CD4-positive, alpha-beta memory T cell (primary cell): ENCODE data around the gene CCIN. TPM values are rescaled to one million over a fixed set of nuclear protein-coding genes. Genes with fewer than 3 reads are reported as not detected.
"Not testable (repeated sequence)": the region's sequence is repeated elsewhere in the genome, so short reads cannot be mapped to it uniquely, and the experiment has no call there.

ENCODE experiments used
- CTCF ChIA-PET: fragments of 350-600 bp; sonication (Branson Sonifier 250); formaldehyde crosslinking; loops from one replicate; lab custom pipeline; 2021; ENCODE audit warnings: inconsistent platforms; ENCODE audit not compliant: partially characterized antibody; lab: Charles Lee
- POLR2A ChIA-PET: fragments of 350-600 bp; sonication (Branson Sonifier 250); formaldehyde crosslinking; loops from one replicate; lab custom pipeline; 2021; ENCODE audit not compliant: partially characterized antibody; lab: Charles Lee
- DNase-seq, 5 donors: peaks; one replicate each; pipeline versions ENCODE4 v3.0.0 to v3.0.0-alpha.2; 2020 to 2022; ENCODE audit warnings: mixed read lengths in 1 of 5
- H3K27ac ChIP-seq: one replicate; pipeline ENCODE4 v1.7.0; 2013; ENCODE audit warnings: low read depth, low read length
- H3K27me3 ChIP-seq: 2 replicates; pipeline ENCODE4 v1.7.0; 2013; ENCODE audit warnings: mild to moderate bottlenecking, low read length, moderate library complexity; ENCODE audit not compliant: insufficient read depth
- H3K36me3 ChIP-seq: 2 replicates; pipeline ENCODE4 v1.7.0; 2013; ENCODE audit warnings: mild to moderate bottlenecking, low read length, moderate library complexity; ENCODE audit not compliant: insufficient read depth
- H3K4me1 ChIP-seq: 2 replicates; pipeline ENCODE4 v1.7.0; 2013; ENCODE audit warnings: mild to moderate bottlenecking, low read length, moderate library complexity; ENCODE audit not compliant: insufficient read depth
- H3K4me3 ChIP-seq, 2 donors: one replicate each; pipeline ENCODE4 v1.7.0; 2013; ENCODE audit warnings: low read length in 2 of 2, mild to moderate bottlenecking in 1 of 2
- H3K9me3 ChIP-seq, 2 donors: one replicate each; pipeline ENCODE4 v1.7.0; 2013; ENCODE audit warnings: low read length in 2 of 2, control low read depth in 1 of 2; ENCODE audit not compliant: control insufficient read depth in 1 of 2
- H3K27ac Mint-ChIP-seq, 7 donors: one replicate each; pipeline ENCODE4 v1.8.0; 2020 to 2021; ENCODE audit warnings: mixed read lengths in 7 of 7, mild to moderate bottlenecking in 6 of 7, inconsistent platforms in 3 of 7, moderate library complexity in 3 of 7
- H3K27me3 Mint-ChIP-seq, 2 donors: one replicate each; pipeline ENCODE4 v1.8.0; 2020 to 2021; ENCODE audit warnings: mixed read lengths in 2 of 2
- H3K36me3 Mint-ChIP-seq, 2 donors: one replicate each; pipeline ENCODE4 v1.8.0; 2020 to 2021; ENCODE audit warnings: mixed read lengths in 2 of 2, inconsistent platforms in 1 of 2, mild to moderate bottlenecking in 1 of 2
- H3K4me1 Mint-ChIP-seq, 4 donors: one replicate each; pipeline ENCODE4 v1.8.0; 2020 to 2021; ENCODE audit warnings: mixed read lengths in 4 of 4, mild to moderate bottlenecking in 1 of 4
- H3K4me3 Mint-ChIP-seq, 8 donors: one replicate each; pipeline ENCODE4 v1.8.0; 2020 to 2021; ENCODE audit warnings: mixed read lengths in 8 of 8, mild to moderate bottlenecking in 7 of 8, moderate library complexity in 6 of 8, inconsistent platforms in 3 of 8
- H3K9me3 Mint-ChIP-seq, 8 donors: one replicate each; pipeline ENCODE4 v1.8.0; 2020 to 2021; ENCODE audit warnings: mixed read lengths in 8 of 8, mild to moderate bottlenecking in 5 of 8, inconsistent platforms in 3 of 8, moderate library complexity in 1 of 8
- intact Hi-C: fragments of 100-400 bp; cut with micrococcal nuclease; formaldehyde crosslinking; loops from one replicate; pipeline ENCODE4 v1.15.1; 2023
- polyA plus RNA-seq, 2 donors: library from polyadenylated mRNA; unstranded; fragments of 300-500 nt; fragmentation: Illumina TruSeq; gene quantifications; one replicate each; pipeline ENCODE4 v1.2.3, GENCODE V29; 2021
- total RNA-seq, 2 experiments: library from RNA; stranded (reverse); gene quantifications; one replicate each; pipeline ENCODE4 v1.2.3, GENCODE V29; 2021

The CCIN gene
- total and polyA plus RNA-seq, 4 experiments from 2014 or later, result not detected

DNA sequence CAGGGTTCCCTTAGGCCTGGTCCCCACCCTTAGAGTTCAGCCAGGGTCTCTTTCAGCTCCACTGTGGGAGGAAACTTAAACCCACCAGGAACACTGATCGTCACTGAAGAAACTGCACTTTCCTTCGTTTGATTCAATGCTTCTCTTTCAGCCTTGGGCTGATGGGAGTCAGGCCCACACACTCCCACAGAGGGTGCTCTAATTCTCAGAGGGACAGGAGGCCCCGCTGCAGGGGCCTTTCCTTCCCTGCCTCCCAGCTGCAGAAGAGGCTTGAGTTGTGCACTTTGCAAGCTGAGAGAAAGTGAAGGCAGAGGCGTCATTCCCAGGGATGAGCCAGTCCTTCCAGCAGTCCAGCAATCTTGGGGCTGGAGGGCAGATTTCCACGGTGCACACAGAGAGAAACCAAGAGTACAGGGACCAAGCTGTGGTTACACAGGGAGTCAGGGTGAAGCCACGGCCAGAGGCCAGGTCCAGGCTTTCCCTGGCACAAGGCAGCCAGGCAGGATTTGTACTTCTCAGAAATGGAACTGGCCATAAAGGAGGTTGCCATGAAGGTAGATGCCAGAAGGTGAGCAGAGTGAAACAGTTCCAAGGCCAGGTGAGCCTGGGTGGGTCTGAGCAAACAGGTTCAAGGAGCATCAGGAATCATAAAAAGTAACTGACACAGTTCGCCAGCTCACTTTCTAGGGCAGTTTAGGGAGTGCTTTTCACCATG, 43.0 kb upstream of the CCIN start:
- peak overlapping the region in 4 of 7 donors; percentile 49 to 65 (median 57) for H3K27ac Mint-ChIP-seq
- no peak for DNase-seq
- intact Hi-C loops, result no loop called here
- H3K36me3 Mint-ChIP-seq, result peaks cover 12 to 17% of the 10 kb centered on the region in 2 donors
- no peak overlapping the region for H3K27ac ChIP-seq
- H3K27me3 Mint-ChIP-seq, result no peaks in the 10 kb centered on the region
- ChIA-PET POLR2A (interaction anchor here (1.8 kb wide), 1 partner anchor 65 kb away, joined by 4 read pairs; the partner anchor contains the start of gene CLTA), CTCF (interaction anchor here (0.8 to 3.8 kb wide), 3 partner anchors 25 to 40 kb away, joined by 3 to 35 read pairs (median 6); no protein-coding TSS in a partner anchor)
- H3K4me1 ChIP-seq, result peaks cover 33% of the 10 kb centered on the region
- peaks cover 0 to 1% (median 0%) of the 10 kb centered on the region in 8 donors for H3K9me3 Mint-ChIP-seq
- H3K36me3 ChIP-seq, result peaks cover 4% of the 10 kb centered on the region
- peaks cover 16 to 35% (median 27%) of the 10 kb centered on the region in 4 donors for H3K4me1 Mint-ChIP-seq
- no peak overlapping the region for H3K4me3 Mint-ChIP-seq
- H3K27me3 ChIP-seq, result no peaks in the 10 kb centered on the region
- no peak overlapping the region for H3K4me3 ChIP-seq
- H3K9me3 ChIP-seq, result no peaks in the 10 kb centered on the region

DNA sequence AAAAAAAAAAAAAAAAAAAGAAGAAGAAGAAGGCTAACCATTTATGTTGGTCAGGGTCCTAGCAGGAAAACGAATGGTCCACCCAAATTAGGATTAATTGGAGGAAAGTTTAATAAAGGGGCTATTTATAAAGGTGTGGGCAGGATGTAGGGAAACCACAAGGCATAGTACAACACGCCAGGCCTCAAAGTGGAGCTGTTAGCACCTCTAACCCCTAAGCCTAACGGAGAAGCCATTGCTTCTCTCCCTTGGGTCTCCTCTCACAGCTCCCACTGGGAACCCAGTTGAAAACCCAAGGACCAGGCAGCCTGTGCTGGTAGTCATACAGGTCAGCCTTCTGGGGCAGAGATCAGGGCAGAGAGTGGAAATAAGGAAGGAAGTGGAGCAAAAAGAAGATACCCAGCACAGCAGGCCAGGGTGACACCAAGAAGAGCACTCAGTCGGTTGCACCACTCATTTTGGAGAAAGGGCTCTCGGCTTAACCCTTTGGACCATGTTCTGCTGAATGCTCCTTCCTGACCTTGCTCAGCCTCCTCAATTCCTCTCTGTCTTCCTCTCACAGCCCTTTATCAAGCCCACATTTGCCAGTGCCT, 41.4 kb upstream of the CCIN start:
- Histone ChIP-seq H3K27ac (no peak overlapping the region), H3K27me3 (no peaks in the 10 kb centered on the region), H3K36me3 (peaks cover 2% of the 10 kb centered on the region), H3K4me3 (no peak overlapping the region), H3K9me3 (no peaks in the 10 kb centered on the region), H3K4me1 (peaks cover 33% of the 10 kb centered on the region)
- Mint-ChIP-seq H3K27ac (peak overlapping the region; percentile 64 to 92 (median 79)), H3K9me3 (peaks cover 0 to 1% (median 0%) of the 10 kb centered on the region in 8 donors), H3K4me3 (peak overlapping the region in 3 of 8 donors; percentile 8 to 68 (median 52)), H3K27me3 (no peaks in the 10 kb centered on the region), H3K36me3 (peaks cover 4 to 5% of the 10 kb centered on the region in 2 donors), H3K4me1 (peaks cover 16 to 35% (median 27%) of the 10 kb centered on the region in 4 donors)
- no peak for DNase-seq
- ChIA-PET POLR2A (interaction anchor here (0.6 to 1.3 kb wide), 6 partner anchors 9 to 273 kb away, joined by 3 to 6 read pairs (median 4); partner anchors contain the start of genes GLIPR2 and RNF38), CTCF (interaction anchor here (0.6 to 1.6 kb wide), 7 partner anchors 16 to 224 kb away, joined by 3 to 9 read pairs (median 3); no protein-coding TSS in a partner anchor)
- intact Hi-C loops, result no loop called here

DNA sequence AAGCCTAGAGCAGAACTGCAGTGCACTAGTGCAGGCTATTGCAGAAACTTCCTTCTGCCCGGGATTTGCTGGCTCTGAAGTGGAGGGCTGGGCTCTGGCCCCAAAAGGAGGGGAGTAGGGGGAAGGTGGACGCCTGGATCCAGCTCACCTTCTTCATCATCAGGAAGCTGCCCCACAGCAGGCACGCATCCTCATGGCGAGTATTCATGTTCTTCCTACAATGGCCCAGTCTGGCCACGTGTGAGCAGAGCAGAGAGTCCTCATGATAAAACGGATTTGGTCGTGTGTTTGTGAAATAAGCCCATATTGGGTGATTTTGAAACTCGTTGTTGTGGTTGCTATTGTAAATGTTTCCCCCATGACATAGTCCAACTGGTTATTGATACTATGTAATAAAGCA, 40.8 kb upstream of the CCIN start:
- Mint-ChIP-seq H3K27me3 (no peaks in the 10 kb centered on the region), H3K36me3 (no peaks in the 10 kb centered on the region)
- POLR2A ChIA-PET, result interaction anchor here (0.6 to 1.0 kb wide), 5 partner anchors 9 to 272 kb away, joined by 3 to 6 read pairs (median 3); partner anchors contain the start of genes GLIPR2 and RNF38

DNA sequence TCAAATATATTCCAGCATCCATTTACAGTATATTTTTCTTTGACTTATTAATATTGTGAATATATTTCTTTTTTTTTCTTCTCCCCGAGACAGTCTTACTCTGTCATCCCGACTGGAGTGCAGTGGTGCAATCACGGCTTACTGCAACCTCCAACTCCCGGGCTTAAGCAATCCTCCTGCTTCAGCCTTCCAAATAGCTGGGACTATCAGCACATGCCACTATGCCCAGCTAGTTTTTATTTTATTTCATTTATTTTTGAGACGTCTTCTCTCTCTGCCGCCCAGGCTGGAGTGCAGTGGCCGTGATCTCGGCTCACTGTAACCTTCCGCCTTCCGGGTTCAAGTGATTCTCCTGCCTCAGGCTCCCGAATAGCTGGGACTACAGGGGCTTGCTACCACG, 40.0 kb upstream of the CCIN start:
- ChIA-PET CTCF (interaction anchor here (1.1 to 3.1 kb wide), 3 partner anchors 27 to 38 kb away, joined by 3 to 22 read pairs (median 4); no protein-coding TSS in a partner anchor), POLR2A (no interaction called here)
- H3K9me3 ChIP-seq, result no peaks in the 10 kb centered on the region
- no peaks in the 10 kb centered on the region for H3K36me3 Mint-ChIP-seq
- H3K36me3 ChIP-seq, result no peaks in the 10 kb centered on the region
- H3K4me3 ChIP-seq, result no peak overlapping the region
- peaks cover 33% of the 10 kb centered on the region for H3K4me1 ChIP-seq
- DNase-seq, result no peak
- H3K27me3 ChIP-seq, result no peaks in the 10 kb centered on the region
- intact Hi-C loops, result no loop called here
- no peak overlapping the region for H3K27ac ChIP-seq
- H3K9me3 Mint-ChIP-seq, result peaks cover 0 to 1% (median 0%) of the 10 kb centered on the region in 8 donors
- H3K27me3 Mint-ChIP-seq, result no peaks in the 10 kb centered on the region
- no peak overlapping the region for H3K4me3 Mint-ChIP-seq
- H3K27ac Mint-ChIP-seq, result no peak overlapping the region
- H3K4me1 Mint-ChIP-seq, result peaks cover 16 to 35% (median 27%) of the 10 kb centered on the region in 4 donors

More for the DNA sequence above, 40.8 kb upstream of the CCIN start:
- peaks cover 0 to 1% (median 0%) of the 10 kb centered on the region in 8 donors for H3K9me3 Mint-ChIP-seq
- no peak for DNase-seq
- no peak overlapping the region for H3K27ac ChIP-seq
- no peaks in the 10 kb centered on the region for H3K27me3 ChIP-seq
- peak overlapping the region in 4 of 7 donors; percentile 47 to 92 (median 67) for H3K27ac Mint-ChIP-seq
- H3K4me3 ChIP-seq, result no peak overlapping the region
- CTCF ChIA-PET, result interaction anchor here (1.4 to 3.1 kb wide), 3 partner anchors 25 to 38 kb away, joined by 4 to 22 read pairs (median 9); no protein-coding TSS in a partner anchor
- H3K4me1 ChIP-seq, result peaks cover 33% of the 10 kb centered on the region
- peaks cover 16 to 35% (median 27%) of the 10 kb centered on the region in 4 donors for H3K4me1 Mint-ChIP-seq
- intact Hi-C loops, result no loop called here
- no peaks in the 10 kb centered on the region for H3K36me3 ChIP-seq
- H3K9me3 ChIP-seq, result no peaks in the 10 kb centered on the region
- peak overlapping the region in 1 of 8 donors; percentile 5 for H3K4me3 Mint-ChIP-seq

DNA sequence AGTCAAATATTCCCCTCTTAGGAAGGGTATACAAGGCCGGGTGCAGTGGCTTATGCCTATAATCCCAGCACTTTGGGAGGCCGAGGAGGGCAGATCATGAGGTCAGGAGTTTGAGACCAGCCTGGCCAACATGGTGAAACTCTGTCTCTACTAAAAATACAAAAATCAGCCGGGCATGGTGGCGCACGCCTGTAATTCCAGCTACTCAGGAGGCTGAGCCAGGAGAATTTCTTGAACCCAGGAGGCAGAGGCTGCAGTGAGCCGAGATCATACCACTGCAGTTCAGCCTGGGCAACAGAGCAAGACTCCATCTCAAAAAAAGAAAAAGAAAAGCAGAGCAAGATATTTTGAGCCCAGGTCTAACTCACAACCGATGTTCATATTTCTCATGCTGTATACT, 37.5 kb upstream of the CCIN start:
- peaks cover 26% of the 10 kb centered on the region for H3K4me1 ChIP-seq
- intact Hi-C loops, H3K36me3 ChIP-seq, H3K4me3 Mint-ChIP-seq, H3K27ac Mint-ChIP-seq, H3K36me3 Mint-ChIP-seq, H3K4me3 ChIP-seq, H3K9me3 ChIP-seq, DNase-seq, H3K27ac ChIP-seq, H3K9me3 Mint-ChIP-seq, H3K27me3 Mint-ChIP-seq, H3K27me3 ChIP-seq: not testable (repeated sequence)
- ChIA-PET CTCF (interaction anchor here (2.2 to 3.0 kb wide), 2 partner anchors 29 to 32 kb away, joined by 5 to 17 read pairs; no protein-coding TSS in a partner anchor), POLR2A (interaction anchor here (1.4 kb wide), 1 partner anchor 17 kb away, joined by 4 read pairs; no protein-coding TSS in a partner anchor)
- H3K4me1 Mint-ChIP-seq, result peaks cover 12 to 29% (median 19%) of the 10 kb centered on the region in 4 donors

DNA sequence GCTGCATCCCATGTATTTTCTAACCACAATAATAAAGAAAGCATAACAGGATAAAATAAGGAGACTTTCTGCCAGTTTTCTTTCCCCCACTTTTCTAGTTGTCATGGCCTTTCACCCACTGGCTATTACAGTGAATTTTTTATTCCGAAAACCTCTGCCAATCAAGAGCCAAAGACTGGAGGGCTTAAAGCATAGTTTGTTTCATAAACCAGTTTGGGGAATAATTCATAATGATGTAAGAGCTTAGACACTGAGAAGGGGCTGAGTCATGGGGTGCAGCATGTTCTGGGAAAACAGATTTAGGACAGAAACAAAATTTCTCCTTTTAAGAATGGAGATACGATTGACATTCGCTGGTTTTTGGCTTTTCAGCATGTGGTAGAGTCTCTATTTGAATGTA, 37.1 kb upstream of the CCIN start:
- Mint-ChIP-seq H3K4me3 (no peak overlapping the region), H3K36me3 (peaks cover 0 to 2% of the 10 kb centered on the region in 2 donors), H3K9me3 (peaks cover 0 to 1% (median 0%) of the 10 kb centered on the region in 8 donors), H3K27me3 (no peaks in the 10 kb centered on the region), H3K27ac (no peak overlapping the region), H3K4me1 (peaks cover 10 to 27% (median 17%) of the 10 kb centered on the region in 4 donors)
- Histone ChIP-seq H3K4me3 (no peak overlapping the region), H3K27me3 (no peaks in the 10 kb centered on the region), H3K9me3 (no peaks in the 10 kb centered on the region), H3K4me1 (peaks cover 25% of the 10 kb centered on the region), H3K36me3 (no peaks in the 10 kb centered on the region), H3K27ac (no peak overlapping the region)
- intact Hi-C loops, result no loop called here
- CTCF ChIA-PET, result interaction anchor here (1.0 to 3.0 kb wide), 3 partner anchors 30 to 34 kb away, joined by 3 to 17 read pairs (median 5); no protein-coding TSS in a partner anchor
- no peak for DNase-seq
- POLR2A ChIA-PET, result interaction anchor here (1.4 kb wide), 1 partner anchor 17 kb away, joined by 4 read pairs; no protein-coding TSS in a partner anchor
